ENCODE results near the gene GSC2. TPM values are rescaled to one million over a fixed set of nuclear protein-coding genes. Genes with fewer than 3 reads are reported as not detected.

GSC2 gene
- total RNA-seq, 4 donors from 2014 or later = not detected

- no peak for DNase-seq (ENCODE audit: low spot score in 2 of 2)
- no peak overlapping the region for H3K27ac ChIP-seq
- H3K9me3 ChIP-seq = no peaks in the 10 kb centered on the region
- peaks cover 31% of the 10 kb centered on the region for H3K4me1 ChIP-seq
- H3K36me3 ChIP-seq = no peaks in the 10 kb centered on the region
- no peak overlapping the region for H3K4me3 ChIP-seq
- H3K27me3 ChIP-seq = no peaks in the 10 kb centered on the region
- WGBS = 87% methylated on average over 9 of the region's 11 CpGs
- TF ChIP-seq CTCF (IDR thresholded peaks at IDR 0.05) = no peak
- no peak for TF ChIP-seq POLR2A (IDR thresholded peaks at IDR 0.05)
- no peak for TF ChIP-seq EP300 (IDR thresholded peaks at IDR 0.05)
- no peak for TF ChIP-seq POLR2AphosphoS5 (IDR thresholded peaks at IDR 0.05)
Measured at GRCh38 chr22:19180740-19181410, 30.8 kb upstream of the GSC2 start.

- WGBS = 87% methylated on average over 8 of the region's 9 CpGs
- H3K9me3 ChIP-seq = no peaks in the 10 kb centered on the region
- no peak overlapping the region for H3K4me3 ChIP-seq
- no peaks in the 10 kb centered on the region for H3K27me3 ChIP-seq
- H3K4me1 ChIP-seq = peaks cover 34% of the 10 kb centered on the region
- no peak for DNase-seq (ENCODE audit: low spot score in 2 of 2)
- no peak for TF ChIP-seq CTCF (IDR thresholded peaks at IDR 0.05)
- no peak for TF ChIP-seq POLR2AphosphoS5 (IDR thresholded peaks at IDR 0.05)
- TF ChIP-seq EP300 (IDR thresholded peaks at IDR 0.05) = no peak
- no peak for TF ChIP-seq POLR2A (IDR thresholded peaks at IDR 0.05)
- no peaks in the 10 kb centered on the region for H3K36me3 ChIP-seq
- no peak overlapping the region for H3K27ac ChIP-seq
Measured at GRCh38 chr22:19180234-19180633, 30.1 kb upstream of the GSC2 start.

GRCh38 chr22:19179497-19180048 lies 29.5 kb upstream of the GSC2 start:
- Histone ChIP-seq H3K4me1 (peaks cover 38% of the 10 kb centered on the region), H3K27me3 (no peaks in the 10 kb centered on the region), H3K9me3 (no peaks in the 10 kb centered on the region), H3K27ac (peak overlapping the region; percentile 92), H3K4me3 (peak overlapping the region; percentile 94), H3K36me3 (no peaks in the 10 kb centered on the region)
- peak in 1 of 2 donors; percentile 86 for DNase-seq (ENCODE audit: low spot score in 2 of 2)
- TF ChIP-seq POLR2A (IDR thresholded peaks at IDR 0.05) (no peak), CTCF (IDR thresholded peaks at IDR 0.05) (peak; percentile 43 to 69)
- WGBS = 70% methylated on average over 7 of the region's 15 CpGs

- H3K36me3 ChIP-seq = no peaks in the 10 kb centered on the region
- peak within 1 kb of the TSS; percentile 94 for H3K4me3 ChIP-seq
- peak within 1 kb of the TSS; percentile 92 for H3K27ac ChIP-seq
- 3% methylated on average over 21 of the region's 86 CpGs for WGBS
- H3K9me3 ChIP-seq = no peaks in the 10 kb centered on the region
- peaks cover 45% of the 10 kb centered on the region for H3K4me1 ChIP-seq
- DNase-seq (ENCODE audit: low spot score in 2 of 2) = peak; percentile 91 to 93
- TF ChIP-seq CTCF (IDR thresholded peaks at IDR 0.05) = no peak
- H3K27me3 ChIP-seq = no peaks in the 10 kb centered on the region
Measured at GRCh38 chr22:19178657-19179496, 28.8 kb upstream of the GSC2 start, which contains the start of gene SLC25A1. Gene SLC25A1, minus strand, starts transcription at chr22:19178736. Its CDS starts 63 bp downstream, at chr22:19178673.

- under 1% methylated on average over 47 of the region's 80 CpGs for WGBS
- H3K4me3 ChIP-seq = peak overlapping the region; percentile 94
- H3K4me1 ChIP-seq = peaks cover 52% of the 10 kb centered on the region
- H3K9me3 ChIP-seq = no peaks in the 10 kb centered on the region
- H3K27me3 ChIP-seq = no peaks in the 10 kb centered on the region
- no peak for DNase-seq (ENCODE audit: low spot score in 2 of 2)
- no peaks in the 10 kb centered on the region for H3K36me3 ChIP-seq
- peak overlapping the region; percentile 92 for H3K27ac ChIP-seq
- peak in 1 of 3 donors; percentile 11 for TF ChIP-seq POLR2AphosphoS5 (IDR thresholded peaks at IDR 0.05)
- TF ChIP-seq CTCF (IDR thresholded peaks at IDR 0.05) = peak in 1 of 2 donors; percentile 21
- no peak for TF ChIP-seq POLR2A (IDR thresholded peaks at IDR 0.05)
- TF ChIP-seq EP300 (IDR thresholded peaks at IDR 0.05) = no peak
Measured at GRCh38 chr22:19178065-19178656, 28.1 kb upstream of the GSC2 start.

All from suprapubic skin (tissue), 4 donors.